A549 treated with CORT108297 at 1 μM for 4 hours (cell line): ENCODE data around the gene GSTM4. TPM values are rescaled to one million over a fixed set of nuclear protein-coding genes. Genes with fewer than 3 reads are reported as not detected.

ENCODE experiments used
- total RNA-seq: library from RNA; stranded (reverse); fragments of 200-300 nt; extraction: Qiagen RNA extraction; gene quantifications from 5 replicates; pipeline ENCODE4 v1.2.3, GENCODE V29; 2022

Gene GSTM4
- 8.7 to 10.2 TPM (median 9.7 TPM) in 5 replicates for total RNA-seq

GRCh38 chr1:109655615-109656519 lies at the start of gene GSTM4:
TSS of gene GSTM4 (plus strand) at chr1:109656099. CDS start at chr1:109656390, 291 bp downstream.

DNA sequence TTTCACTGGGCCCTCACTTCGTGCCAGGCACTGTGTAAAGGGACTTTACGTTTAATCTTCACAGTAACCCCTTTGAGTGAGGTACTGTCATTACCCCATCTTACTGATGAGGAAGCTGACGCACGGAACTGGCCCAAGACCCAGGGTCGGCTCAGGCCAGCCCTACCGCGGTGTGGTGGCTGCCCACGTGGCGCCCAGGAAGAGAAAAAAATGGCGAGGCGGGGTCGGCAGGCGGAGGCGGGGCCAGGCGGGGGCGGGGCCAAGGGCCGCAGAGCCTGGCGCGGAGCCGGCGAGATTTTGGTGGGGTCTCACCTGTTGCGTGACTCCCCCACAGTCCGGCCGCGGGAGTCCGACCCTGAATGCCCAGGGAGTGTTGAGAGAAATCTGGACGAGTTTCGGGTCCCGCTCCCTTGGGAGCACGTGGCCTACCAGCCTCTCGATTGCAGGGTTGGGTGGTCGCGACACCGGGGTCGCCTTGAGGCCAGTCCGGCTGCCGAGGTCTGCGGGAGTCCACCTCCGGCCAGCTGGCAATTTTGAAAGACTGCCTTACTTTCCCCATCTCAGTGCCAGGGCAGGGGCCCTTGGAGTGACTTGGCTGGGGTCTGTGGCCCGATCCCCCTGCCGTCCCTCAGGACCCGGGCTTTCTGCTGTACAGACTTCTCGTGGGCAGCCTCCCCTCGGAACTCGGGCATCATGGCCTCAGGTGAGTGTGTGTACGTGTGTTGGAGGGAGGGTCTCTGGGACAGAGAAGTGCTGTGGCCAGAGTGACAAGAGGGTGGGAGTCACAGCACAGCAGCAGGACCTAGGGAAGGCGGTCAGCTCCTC lies 36.1 kb upstream of the GSTM4 start, which contains the start of the genes AMPD2 and GNAT2:
TSS of gene AMPD2 (plus strand) at position 262 of the 825 bp plus-strand sequence. CDS start 1,339 bp downstream, outside the sequence.
TSS of gene GNAT2 (minus strand) at position 41 of the 825 bp plus-strand sequence. CDS start 6,746 bp downstream, outside the sequence.

DNA sequence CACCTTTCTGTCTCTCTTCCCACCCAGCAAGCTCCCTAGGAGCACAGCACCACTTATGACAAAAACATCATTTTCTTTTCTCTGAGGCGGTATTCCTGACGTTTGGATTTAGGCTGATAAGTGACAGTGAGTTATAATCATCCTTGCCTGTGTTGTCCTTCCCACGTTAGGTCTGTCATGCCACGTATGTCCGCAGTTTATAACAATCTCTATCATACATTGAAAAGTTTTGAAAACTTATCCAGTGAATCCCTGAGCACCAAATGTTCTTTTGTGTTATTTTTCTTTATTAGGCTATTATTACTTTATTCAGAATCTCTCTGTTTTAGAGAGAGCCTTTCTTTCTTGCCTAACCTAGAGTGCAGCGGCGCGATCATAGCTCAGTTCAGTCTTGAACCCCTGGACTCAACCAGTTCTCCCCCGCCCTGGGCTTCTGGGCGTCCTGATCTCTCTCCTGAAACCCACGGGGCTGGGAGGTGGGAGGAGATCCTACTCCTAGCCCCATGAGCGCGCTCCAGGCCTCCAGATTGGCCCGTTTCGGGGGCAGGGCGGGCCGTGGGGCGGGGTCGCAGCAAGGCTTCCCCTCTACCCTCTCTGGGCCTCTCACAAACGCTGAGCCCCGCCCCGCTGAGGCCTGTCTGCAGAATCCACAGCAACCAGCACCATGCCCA lies 11.7 kb downstream of the GSTM4 start, which contains the start of gene GSTM2:
TSS of gene GSTM2 (plus strand) at position 606 of the 671 bp plus-strand sequence. CDS start at position 665, 59 bp downstream.

GRCh38 chr1:109687641-109688499 lies 32.0 kb downstream of the GSTM4 start, which contains the start of gene GSTM1:
TSS of gene GSTM1 (plus strand) at chr1:109687817. CDS start at chr1:109687874, 57 bp downstream.

Other genes with a start within 250 kb of the GSTM4 start
- gene PSMA5, start 229.7 kb upstream of the GSTM4 start, total RNA-seq = 101 to 118 TPM (median 107 TPM) in 5 replicates
- 0.09 to 0.23 TPM (median 0.14 TPM) in 5 replicates for gene SYPL2, start 189.6 kb upstream of the GSTM4 start, total RNA-seq
- gene ATXN7L2, start 172.2 kb upstream of the GSTM4 start, total RNA-seq = 1.8 to 3.4 TPM (median 2.3 TPM) in 5 replicates
- 3.8 to 5.8 TPM (median 4.6 TPM) in 5 replicates for gene CYB561D1, start 162.0 kb upstream of the GSTM4 start, total RNA-seq
- 0.84 to 1.3 TPM (median 1.2 TPM) in 5 replicates for gene AMIGO1, start 146.4 kb upstream of the GSTM4 start, total RNA-seq
- not detected in 5 replicates for gene GPR61, start 116.2 kb upstream of the GSTM4 start, total RNA-seq
- gene GNAI3, start 107.5 kb upstream of the GSTM4 start, total RNA-seq = 4.5 to 5.8 TPM (median 5.0 TPM) in 5 replicates
- gene GNAT2, start 36.5 kb upstream of the GSTM4 start, total RNA-seq = 0.09 TPM in 1 of 5 replicates, not detected in the others
- 23.5 to 31.8 TPM (median 26.6 TPM) in 5 replicates for gene AMPD2, start 36.3 kb upstream of the GSTM4 start, total RNA-seq
- 3.6 to 4.3 TPM (median 3.7 TPM) in 5 replicates for gene GSTM2, start 12.0 kb downstream of the GSTM4 start, total RNA-seq
- gene GSTM1, start 31.7 kb downstream of the GSTM4 start, total RNA-seq = not detected in 5 replicates
- not detected in 5 replicates for gene GSTM5, start 56.2 kb downstream of the GSTM4 start, total RNA-seq
- gene GSTM3, start 84.9 kb downstream of the GSTM4 start, total RNA-seq = 20.8 to 28.3 TPM (median 24.3 TPM) in 5 replicates
- gene EPS8L3, start 107.8 kb downstream of the GSTM4 start, total RNA-seq = 0.82 to 1.5 TPM (median 1.1 TPM) in 5 replicates